ENCODE measurements around the gene SMCO3. TPM values are rescaled to one million over a fixed set of nuclear protein-coding genes. Genes with fewer than 3 reads are reported as not detected.

The SMCO3 gene
- total and polyA plus RNA-seq, 2 of the 13 experiments (the other 11 are each of a cell fraction or from before 2014, with no cell fraction given): 0.29 to 0.42 TPM

GRCh38 chr12:14770496-14771461, 43.2 kb downstream of the SMCO3 start (continued):
- TF ChIP-seq IRF9 (CRISPR knock-in tag; IDR thresholded peaks at IDR 0.05; ENCODE audit: borderline replicate concordance) (no peak), ZBTB42 (CRISPR knock-in tag; IDR thresholded peaks at IDR 0.05) (no peak), ZFP41 (CRISPR knock-in tag; IDR thresholded peaks at IDR 0.05; ENCODE audit: borderline replicate concordance) (no peak), AKAP8 (CRISPR knock-in tag; IDR thresholded peaks at IDR 0.05) (no peak; the same call in 1 of the 2 replicates), NAIF1 (CRISPR knock-in tag; IDR thresholded peaks at IDR 0.05; ENCODE audit: borderline replicate concordance) (peak; percentile 5; the same call in 1 of the 2 replicates), ATF4 (CRISPR knock-in tag; IDR thresholded peaks at IDR 0.05) (peak in 1 of 2 experiments; percentile 68; a peak in 2 of 4 replicates), PHF20 (CRISPR knock-in tag; IDR thresholded peaks at IDR 0.05) (no peak; the same call in 1 of the 2 replicates), ZFP82 (CRISPR knock-in tag; IDR thresholded peaks at IDR 0.05; ENCODE audit: borderline replicate concordance) (peak; percentile 56; the same call in 1 of the 2 replicates), HNF1B (CRISPR knock-in tag; IDR thresholded peaks at IDR 0.05) (no peak), ZBTB21 (CRISPR knock-in tag; IDR thresholded peaks at IDR 0.05) (no peak; the same call in 1 of the 2 replicates), MTERF4 (CRISPR knock-in tag; IDR thresholded peaks at IDR 0.05) (peak; percentile 66; the same call in 1 of the 2 replicates), ZNF513 (CRISPR knock-in tag; conservative IDR thresholded peaks at IDR 0.05) (no peak), BRCA1 (CRISPR knock-in tag; IDR thresholded peaks at IDR 0.05) (peak; percentile 84; the same call in 1 of the 2 replicates), ZNF362 (CRISPR knock-in tag; IDR thresholded peaks at IDR 0.05; ENCODE audit: borderline replicate concordance) (no peak)
